H1 (cell line): ENCODE data around the gene CLNS1A. TPM values are rescaled to one million over a fixed set of nuclear protein-coding genes. Genes with fewer than 3 reads are reported as not detected.

ENCODE experiments used
- CTCF ChIA-PET: fragments of 300-600 bp; sonication (Branson Sonifier 250); formaldehyde crosslinking; loops from one replicate; lab custom pipeline; 2021; ENCODE audit not compliant: partially characterized antibody; lab: Charles Lee
- POLR2A ChIA-PET: fragments of 300-600 bp; sonication (Branson Sonifier 250); formaldehyde crosslinking; loops from one replicate; lab custom pipeline; 2021; ENCODE audit warnings: inconsistent platforms; ENCODE audit not compliant: partially characterized antibody; lab: Charles Lee
- DNase-seq, 2 experiments: peaks; one replicate each; pipeline versions ENCODE4 v3.0.0 to v3.0.0-alpha.2; 2010 to 2022; ENCODE audit warnings: low spot score in 2 of 2, low read depth in 1 of 2, mixed read lengths in 1 of 2
- FAIRE-seq: peaks from 2 replicates; lab custom pipeline; 2011; peaks lifted over from hg19 to GRCh38; lab: Jason Lieb, UNC
- H2AFZ ChIP-seq: 2 replicates; pipeline ENCODE4 v1.8.1; 2012; ENCODE audit warnings: low read length, inconsistent platforms
- H2AK5ac ChIP-seq: 2 replicates; pipeline ENCODE4 v1.6.1; 2013; ENCODE audit warnings: low read depth, low read length
- H2BK120ac ChIP-seq: replicated peaks from 2 replicates; pipeline ENCODE3; 2013; ENCODE audit warnings: low read depth, low read length, inconsistent platforms
- H2BK12ac ChIP-seq: 2 replicates; pipeline ENCODE4 v1.6.1; 2013; ENCODE audit warnings: low read depth, low read length
- H2BK15ac ChIP-seq: 2 replicates; pipeline ENCODE4 v1.6.1; 2013; ENCODE audit warnings: low read length
- H2BK20ac ChIP-seq: 2 replicates; pipeline ENCODE4 v1.6.1; 2013; ENCODE audit warnings: low read length
- H2BK5ac ChIP-seq: 2 replicates; pipeline ENCODE4 v1.6.1; 2013; ENCODE audit warnings: low read depth, low read length
- H3K14ac ChIP-seq: 2 replicates; pipeline ENCODE4 v1.6.1; 2013; ENCODE audit warnings: inconsistent platforms; ENCODE audit not compliant: insufficient read length
- H3K18ac ChIP-seq: 2 replicates; pipeline ENCODE4 v1.6.1; 2013; ENCODE audit warnings: low read length; ENCODE audit errors: extremely low read depth
- H3K23ac ChIP-seq: 2 replicates; pipeline ENCODE4 v1.6.1; 2013; ENCODE audit warnings: inconsistent platforms; ENCODE audit not compliant: insufficient read length
- H3K23me2 ChIP-seq: 2 replicates; pipeline ENCODE4 v1.6.1; 2013; ENCODE audit warnings: low read depth, low read length
- H3K27ac ChIP-seq: 2 replicates; pipeline ENCODE4 v1.6.1; 2011; ENCODE audit warnings: low read depth, low read length, inconsistent platforms
- H3K27me3 ChIP-seq, 4 experiments: replicated peaks in 1 of 4; 1 replicate in 1 of 4; 2 replicates in 3 of 4; pipeline versions ENCODE4 v1.6.1 to v1.8.1; 2011 to 2013; ENCODE audit warnings: low read length in 3 of 4, mild to moderate bottlenecking in 3 of 4, inconsistent platforms in 2 of 4, mixed read lengths in 2 of 4, moderate library complexity in 1 of 4; ENCODE audit not compliant: control insufficient read depth in 3 of 4, insufficient read depth in 3 of 4; ENCODE audit errors: extremely low read depth in 1 of 4
- H3K36me3 ChIP-seq, 4 experiments: 2 replicates each; pipeline versions ENCODE4 v1.6.1 to v1.8.1; 2011 to 2013; ENCODE audit warnings: mild to moderate bottlenecking in 4 of 4, low read length in 3 of 4, moderate library complexity in 2 of 4, control low read depth in 1 of 4, inconsistent platforms in 1 of 4; ENCODE audit not compliant: insufficient read depth in 4 of 4, control insufficient read depth in 2 of 4
- H3K4ac ChIP-seq: replicated peaks from 2 replicates; pipeline ENCODE3; 2013; ENCODE audit warnings: low read length, low read depth, mixed read lengths, inconsistent platforms; ENCODE audit not compliant: insufficient read length
- H3K4me1 ChIP-seq, 4 experiments: replicated peaks in 1 of 4; 1 replicate in 1 of 4; 2 replicates in 3 of 4; pipeline versions ENCODE4 v1.6.1 to v1.8.1; 2011 to 2013; ENCODE audit warnings: low read length in 3 of 4, inconsistent platforms in 2 of 4, mixed read lengths in 1 of 4; ENCODE audit not compliant: insufficient read depth in 4 of 4, control insufficient read depth in 3 of 4
- H3K4me2 ChIP-seq, 2 experiments: 2 replicates each; pipeline versions ENCODE4 v1.6.1 to v1.8.1; 2011 to 2013; ENCODE audit warnings: low read depth in 2 of 2, low read length in 2 of 2, control low read depth in 1 of 2, inconsistent platforms in 1 of 2, mild to moderate bottlenecking in 1 of 2; ENCODE audit not compliant: insufficient read depth in 1 of 2
- H3K4me3 ChIP-seq, 4 experiments: fragments of 200-600, 300-600 bp in 1 of 4; sonication (generic), shearing (Covaris generic), sonication (Bioruptor Twin) in 1 of 4; 2 replicates each; pipeline versions ENCODE4 v1.5.1 to v1.8.1; 2011 to 2016; ENCODE audit warnings: low read length in 4 of 4, low read depth in 3 of 4, control low read depth in 2 of 4, inconsistent platforms in 2 of 4, mild to moderate bottlenecking in 2 of 4, mixed read lengths in 1 of 4, moderate library complexity in 1 of 4; ENCODE audit not compliant: insufficient read depth in 2 of 4; ENCODE audit errors: extremely low read depth in 1 of 4
- H3K56ac ChIP-seq: replicated peaks from 2 replicates; pipeline ENCODE3; 2013; ENCODE audit warnings: low read depth, mild to moderate bottlenecking, mixed read lengths, low read length, inconsistent platforms; ENCODE audit not compliant: insufficient read length
- H3K79me1 ChIP-seq: 2 replicates; pipeline ENCODE4 v1.6.1; 2013; ENCODE audit warnings: low read depth, low read length, control low read depth
- H3K79me2 ChIP-seq, 2 experiments: 2 replicates each; pipeline versions ENCODE4 v1.6.1 to v1.8.1; 2012 to 2013; ENCODE audit warnings: low read length in 2 of 2, mild to moderate bottlenecking in 2 of 2, inconsistent platforms in 1 of 2; ENCODE audit not compliant: insufficient read depth in 2 of 2, control insufficient read depth in 1 of 2
- H3K9ac ChIP-seq, 4 experiments: replicated peaks in 1 of 4; 1 replicate in 1 of 4; 2 replicates in 3 of 4; pipeline versions ENCODE4 v1.6.1 to v1.8.1; 2011 to 2013; ENCODE audit warnings: low read depth in 3 of 4, low read length in 3 of 4, control low read depth in 2 of 4, mild to moderate bottlenecking in 2 of 4, moderate library complexity in 2 of 4, inconsistent platforms in 1 of 4; ENCODE audit errors: extremely low read depth in 1 of 4
- H3K9me3 ChIP-seq, 2 experiments: 2 replicates each; pipeline versions ENCODE4 v1.6.1 to v1.8.1; 2012 to 2013; ENCODE audit warnings: mild to moderate bottlenecking in 2 of 2, moderate library complexity in 2 of 2, control low read depth in 1 of 2, inconsistent platforms in 1 of 2, low read depth in 1 of 2, low read length in 1 of 2, mixed read lengths in 1 of 2; ENCODE audit not compliant: insufficient read depth in 2 of 2
- H4K20me1 ChIP-seq, 2 experiments: replicated peaks in 1 of 2; 2 replicates each; pipeline versions ENCODE3 to v1.8.1; 2011 to 2013; ENCODE audit warnings: inconsistent platforms in 2 of 2, low read length in 2 of 2, mild to moderate bottlenecking in 1 of 2; ENCODE audit not compliant: insufficient read depth in 2 of 2, control insufficient read depth in 1 of 2
- H4K5ac ChIP-seq: 2 replicates; pipeline ENCODE4 v1.6.1; 2013; ENCODE audit warnings: low read length, low read depth, mixed read lengths, inconsistent platforms; ENCODE audit not compliant: insufficient read length
- H4K8ac ChIP-seq: 2 replicates; pipeline ENCODE4 v1.8.0; 2013; ENCODE audit warnings: mild to moderate bottlenecking, moderate library complexity, low read length, inconsistent platforms; ENCODE audit not compliant: insufficient read depth; ENCODE audit errors: extremely low read depth
- H4K91ac ChIP-seq: replicated peaks from 2 replicates; pipeline ENCODE3; 2013; ENCODE audit warnings: low read length, mixed read lengths, inconsistent platforms; ENCODE audit not compliant: insufficient read length
- ATF2 ChIP-seq: IDR thresholded peaks from 2 replicates; pipeline ENCODE4 v1.6.1; 2012; ENCODE audit warnings: low read length, inconsistent platforms
- CBX5 ChIP-seq: fragments of 300-800, 300-1000 bp; sonication (generic); IDR thresholded peaks from 2 replicates; pipeline ENCODE4 v1.7.1; 2016; ENCODE audit warnings: antibody characterized with exemption, low read length, low read depth
- CBX8 ChIP-seq: fragments of 300-800, 300-1000 bp; sonication (generic); IDR thresholded peaks from 2 replicates; pipeline ENCODE4 v1.7.1; 2016; ENCODE audit warnings: low read depth, low read length, borderline replicate concordance
- CEBPB ChIP-seq: IDR thresholded peaks from 2 replicates; pipeline ENCODE4 v1.6.1; 2012; ENCODE audit warnings: low read depth, low read length
- HDAC2 ChIP-seq, 2 experiments: fragments of 300-600 bp in 1 of 2; sonication (generic) in 1 of 2; IDR thresholded peaks; 2 replicates each; pipeline ENCODE4 v1.6.1; 2011 to 2012; ENCODE audit warnings: low read depth in 2 of 2, low read length in 2 of 2, mild to moderate bottlenecking in 2 of 2, moderate library complexity in 2 of 2, borderline replicate concordance in 1 of 2, inconsistent platforms in 1 of 2
- HDAC6 ChIP-seq: IDR thresholded peaks from one replicate; pipeline ENCODE4 v1.7.1; 2012; ENCODE audit warnings: low read depth, mild to moderate bottlenecking, inconsistent platforms, low read length, moderate library complexity
- JUN ChIP-seq: IDR thresholded peaks from 2 replicates; pipeline ENCODE4 v1.6.1; 2011; ENCODE audit warnings: low read depth, mild to moderate bottlenecking, improper control_type of control experiment, low read length
- MAX ChIP-seq: IDR thresholded peaks from 2 replicates; pipeline ENCODE4 v1.6.1; 2012; ENCODE audit warnings: inconsistent platforms
- RBBP5 ChIP-seq: IDR thresholded peaks from 2 replicates; pipeline ENCODE4 v1.7.1; 2012; ENCODE audit warnings: low read depth, mild to moderate bottlenecking, inconsistent platforms, low read length, moderate library complexity, borderline replicate concordance
- RFX5 ChIP-seq: IDR thresholded peaks from 2 replicates; pipeline ENCODE4 v1.6.1; 2011; ENCODE audit warnings: low read depth, low read length, improper control_type of control experiment, borderline replicate concordance
- TAF1 ChIP-seq: IDR thresholded peaks from 2 replicates; pipeline ENCODE4 v1.6.1; 2011; ENCODE audit warnings: mild to moderate bottlenecking, low read depth, low read length
- TBP ChIP-seq: IDR thresholded peaks from 2 replicates; pipeline ENCODE4 v1.6.1; 2011; ENCODE audit warnings: low read depth, low read length, improper control_type of control experiment
- TCF12 ChIP-seq: IDR thresholded peaks from 2 replicates; pipeline ENCODE4 v1.6.1; 2011; ENCODE audit warnings: low read depth, mild to moderate bottlenecking, low read length
- WGBS, 2 experiments: shearing (Covaris generic) in 1 of 2; methylation state at CpG; one replicate each; pipeline versions ENCODE4 v1.1.6 to v1.1.7; 2013 to 2015; ENCODE audit warnings: low lambda C conversion rate in 2 of 2, mixed read lengths in 2 of 2, inconsistent platforms in 1 of 2, low coverage in 1 of 2, missing lambda C conversion rate in 1 of 2; ENCODE audit not compliant: insufficient replicate concordance in 2 of 2, insufficient coverage in 1 of 2, insufficient read length in 1 of 2; ENCODE audit errors: extremely low coverage in 1 of 2, missing lambda C conversion rate in 1 of 2; 5-methylcytosine and 5-hydroxymethylcytosine counted together
- polyA plus RNA-seq, 7 experiments: library from polyadenylated mRNA; depleted of rRNA in 3 of 7; stranded (reverse) in 5 of 7; unstranded in 2 of 7; fragments of >200 nt in 5 of 7; fragments of 200-250 nt in 2 of 7; gene quantifications; 1 replicate in 5 of 7; 2 replicates in 1 of 7; 4 replicates in 1 of 7; pipeline versions ENCODE4 v1.2.1 to v1.2.3, GENCODE V29; 2011 to 2013; ENCODE audit warnings: missing spikeins in 2 of 7, mixed read lengths in 2 of 7
- total RNA-seq: library from RNA; stranded (reverse); fragmentation: NEBNext Ultra II Directional; extraction: Animal tissue kit (Norgen Biotek cat#: 25700); gene quantifications from 2 replicates; pipeline ENCODE4 v1.2.1, GENCODE V29; 2021

Gene CLNS1A
- total and polyA plus RNA-seq, 2 of the 8 experiments (the other 6 are each of a cell fraction or from before 2014, with no cell fraction given): 136 to 177 TPM

GRCh38 chr11:77672264-77672663 is 34.7 kb upstream of the CLNS1A start:
- Histone ChIP-seq H3K4me1 (no peaks in the 10 kb centered on the region), H2BK120ac (no peak overlapping the region), H4K5ac (no peak overlapping the region), H2BK15ac (no peak overlapping the region), H2BK12ac (no peak overlapping the region), H3K14ac (no peak overlapping the region), H2AK5ac (no peak overlapping the region), H3K9me3 (no peaks in the 10 kb centered on the region), H3K79me2 (no peaks in the 10 kb centered on the region), H4K8ac (no peak overlapping the region), H4K91ac (no peak overlapping the region), H3K27me3 (no peaks in the 10 kb centered on the region), H3K4ac (no peak overlapping the region), H3K56ac (no peak overlapping the region), H4K20me1 (no peaks in the 10 kb centered on the region), H3K23me2 (no peaks in the 10 kb centered on the region), H3K23ac (no peak overlapping the region), H3K36me3 (peaks cover 23 to 82% (median 62%) of the 10 kb centered on the region in 4 experiments), H2BK5ac (no peak overlapping the region), H2BK20ac (no peak overlapping the region), H3K9ac (no peak overlapping the region), H2AFZ (no peak overlapping the region), H3K4me2 (no peak overlapping the region), H3K79me1 (no peaks in the 10 kb centered on the region), H3K27ac (no peak overlapping the region), H3K18ac (no peak overlapping the region), H3K4me3 (no peak overlapping the region)
- ChIA-PET POLR2A (no interaction called here), CTCF (interaction anchor here (0.6 kb wide), 1 partner anchor 559 kb away, joined by 3 read pairs; no protein-coding TSS in a partner anchor)
- FAIRE-seq (no peak), DNase-seq (no peak)
- 100% methylated on average over 1 of the region's 1 CpG; no CpG with 5 or more reads in 1 of the 2 experiments for WGBS, 2 experiments
- TF ChIP-seq CEBPB: no peak
- TF ChIP-seq RFX5: no peak
- no peak for TF ChIP-seq HDAC2 (IDR thresholded peaks at IDR 0.05; ENCODE audit: borderline replicate concordance in 1 of 2, low read depth in 2 of 2, low read length in 2 of 2)
- no peak for TF ChIP-seq MAX
- no peak for TF ChIP-seq CBX5
- TF ChIP-seq TCF12: no peak
- TF ChIP-seq JUN: no peak
- TF ChIP-seq TBP: no peak
- TF ChIP-seq ATF2: no peak
- no peak for TF ChIP-seq CBX8
- no peak for TF ChIP-seq TAF1
- no peak for TF ChIP-seq HDAC6
- TF ChIP-seq RBBP5: no peak
